ENCODE measurements around the gene HLF. TPM values are rescaled to one million over a fixed set of nuclear protein-coding genes. Genes with fewer than 3 reads are reported as not detected.

Gene HLF
- total and polyA plus RNA-seq, 2 experiments from 2014 or later = 0.28 TPM; not detected in 1

GRCh38 chr17:55342800-55343585, 78.2 kb downstream of the HLF start:
- H3K4me2 ChIP-seq = no peak overlapping the region
- Mint-ChIP-seq H3K4me3 (no peak overlapping the region), H3K36me3 (ENCODE audit: low read depth) (no peaks in the 10 kb centered on the region), H3K4me1 (no peaks in the 10 kb centered on the region; the same call in 2 of the 3 replicates), H3K27me3 (ENCODE audit: insufficient read depth, low read depth, poor library complexity) (peaks cover 2% of the 10 kb centered on the region), H3K9me3 (peaks cover 9% of the 10 kb centered on the region; the same call in 2 of the 3 replicates), H3K27ac (no peak overlapping the region)
- H3K36me3 ChIP-seq (ENCODE audit: insufficient read depth) = no peaks in the 10 kb centered on the region
- ATAC-seq (no peak), DNase-seq (ENCODE audit: low spot score) (no peak)
- H3K27me3 ChIP-seq (ENCODE audit: insufficient read depth) = no peaks in the 10 kb centered on the region
- no peaks in the 10 kb centered on the region for H3K79me2 ChIP-seq (replicated peaks; ENCODE audit: insufficient read depth)
- no peaks in the 10 kb centered on the region for H4K20me1 ChIP-seq (replicated peaks; ENCODE audit: insufficient read depth)
- no peaks in the 10 kb centered on the region for H3K4me1 ChIP-seq (ENCODE audit: insufficient read depth)
- H3K27ac ChIP-seq (ENCODE audit: low read depth) = no peak overlapping the region
- H3K4me3 ChIP-seq = no peak overlapping the region
- 0 out of 2 replicates have a peak overlapping the region, but pooled peaks have one; percentile 72 for H2AFZ ChIP-seq
- TF ChIP-seq REST (IDR thresholded peaks at IDR 0.05; ENCODE audit: unreplicated experiment) (no peak), EZH2phosphoT487 (IDR thresholded peaks at IDR 0.05; ENCODE audit: unreplicated experiment) (no peak), ETS1 (IDR thresholded peaks at IDR 0.05) (no peak), ZNF331 (CRISPR knock-in tag; IDR thresholded peaks at IDR 0.05; ENCODE audit: low read depth) (no peak), JUNB (IDR thresholded peaks at IDR 0.05; ENCODE audit: unreplicated experiment) (no peak), STAT1 (IDR thresholded peaks at IDR 0.05; ENCODE audit: unreplicated experiment) (no peak), NANOG (IDR thresholded peaks at IDR 0.05; ENCODE audit: borderline replicate concordance) (no peak), EZH2 (IDR thresholded peaks at IDR 0.05; ENCODE audit: low read depth, unreplicated experiment) (no peak)
- H3K9me2 ChIP-seq (ENCODE audit: insufficient read depth) = no peaks in the 10 kb centered on the region
- no peaks in the 10 kb centered on the region for H3F3A ChIP-seq (replicated peaks; ENCODE audit: low read depth)

- no peaks in the 10 kb centered on the region for H4K20me1 ChIP-seq (replicated peaks; ENCODE audit: insufficient read depth)
- Mint-ChIP-seq H3K4me1 (peaks cover 6% of the 10 kb centered on the region), H3K9me3 (peaks cover 9% of the 10 kb centered on the region; the same call in 2 of the 3 replicates), H3K4me3 (no peak overlapping the region), H3K36me3 (ENCODE audit: low read depth) (no peaks in the 10 kb centered on the region), H3K27ac (no peak overlapping the region), H3K27me3 (ENCODE audit: insufficient read depth, low read depth, poor library complexity) (peaks cover 2% of the 10 kb centered on the region)
- no peaks in the 10 kb centered on the region for H3K36me3 ChIP-seq (ENCODE audit: insufficient read depth)
- DNase-seq (ENCODE audit: low spot score) (no peak), ATAC-seq (no peak)
- H3K27me3 ChIP-seq (ENCODE audit: insufficient read depth) = no peaks in the 10 kb centered on the region
- no peaks in the 10 kb centered on the region for H3K9me2 ChIP-seq (ENCODE audit: insufficient read depth)
- H3K27ac ChIP-seq (ENCODE audit: low read depth) = no peak overlapping the region
- TF ChIP-seq ZNF462 (CRISPR knock-in tag; IDR thresholded peaks at IDR 0.05) = no peak
- TF ChIP-seq POLR2AphosphoS5 (IDR thresholded peaks at IDR 0.05; ENCODE audit: low read depth) = no peak
- H3K4me2 ChIP-seq = no peak overlapping the region
- no peak overlapping the region for H2AFZ ChIP-seq
- no peaks in the 10 kb centered on the region for H3K79me2 ChIP-seq (replicated peaks; ENCODE audit: insufficient read depth)
- H3K4me1 ChIP-seq (ENCODE audit: insufficient read depth) = no peaks in the 10 kb centered on the region
- H3K4me3 ChIP-seq = no peak overlapping the region
- H3F3A ChIP-seq (replicated peaks; ENCODE audit: low read depth) = no peaks in the 10 kb centered on the region
Measured at GRCh38 chr17:55343900-55344513, 79.2 kb downstream of the HLF start.

Data from GM23338 (cell line).